Activated naive CD8-positive, alpha-beta T cell treated with anti-CD3 and anti-CD28 coated beads, Interleukin-2, amount 50 U/mL, for 24 hours (primary cell): ENCODE measurements around the gene FOXO4.

ENCODE experiments used
- ATAC-seq: fragments of 150-1000 bp; cut with Tn5 transposase; one replicate; pipeline ENCODE4 v1.10.0; 2021
- DNase-seq: peaks from one replicate; pipeline ENCODE4 v3.0.0; 2021
- H3K27ac Mint-ChIP-seq: one replicate; pipeline ENCODE4 v1.8.0; 2021; ENCODE audit warnings: mild to moderate bottlenecking, mixed read lengths
- H3K27me3 Mint-ChIP-seq: one replicate; pipeline ENCODE4 v1.8.0; 2021; ENCODE audit warnings: mixed read lengths
- H3K36me3 Mint-ChIP-seq: one replicate; pipeline ENCODE4 v1.8.0; 2021; ENCODE audit warnings: low read depth, mixed read lengths
- H3K4me1 Mint-ChIP-seq: one replicate; pipeline ENCODE4 v1.8.0; 2021; ENCODE audit warnings: mixed read lengths
- H3K4me3 Mint-ChIP-seq: one replicate; pipeline ENCODE4 v1.8.0; 2021; ENCODE audit warnings: mild to moderate bottlenecking, moderate library complexity, mixed read lengths
- H3K9me3 Mint-ChIP-seq: one replicate; pipeline ENCODE4 v1.8.0; 2021; ENCODE audit warnings: mixed read lengths

FOXO4 gene

GRCh38 chrX:71082822-71083221 is 12.8 kb upstream of the FOXO4 start:
- H3K4me1 Mint-ChIP-seq: peaks cover 7% of the 10 kb centered on the region
- H3K9me3 Mint-ChIP-seq: no peaks in the 10 kb centered on the region
- ATAC-seq (no peak), DNase-seq (no peak)
- no peak overlapping the region for H3K4me3 Mint-ChIP-seq
- no peak overlapping the region for H3K27ac Mint-ChIP-seq
- H3K36me3 Mint-ChIP-seq: no peaks in the 10 kb centered on the region
- no peaks in the 10 kb centered on the region for H3K27me3 Mint-ChIP-seq

GRCh38 chrX:71085900-71086299 is 9.8 kb upstream of the FOXO4 start:
- Mint-ChIP-seq H3K36me3 (no peaks in the 10 kb centered on the region), H3K27ac (no peak overlapping the region), H3K4me1 (peaks cover 7% of the 10 kb centered on the region), H3K9me3 (no peaks in the 10 kb centered on the region), H3K4me3 (no peak overlapping the region), H3K27me3 (no peaks in the 10 kb centered on the region)
- ATAC-seq (no peak), DNase-seq (no peak)

- Mint-ChIP-seq H3K36me3 (no peaks in the 10 kb centered on the region), H3K4me3 (no peak overlapping the region), H3K4me1 (peaks cover 6% of the 10 kb centered on the region), H3K27ac (no peak overlapping the region), H3K27me3 (no peaks in the 10 kb centered on the region), H3K9me3 (no peaks in the 10 kb centered on the region)
- no peak for ATAC-seq
- no peak for DNase-seq
Measured at GRCh38 chrX:71091263-71091662, 4.4 kb upstream of the FOXO4 start.

GRCh38 chrX:71095033-71095432 is 618 bp upstream of the FOXO4 start:
- no peak for DNase-seq
- Mint-ChIP-seq H3K27ac (peak overlapping the region; percentile 84), H3K27me3 (no peaks in the 10 kb centered on the region), H3K9me3 (no peaks in the 10 kb centered on the region), H3K36me3 (no peaks in the 10 kb centered on the region), H3K4me1 (peaks cover 24% of the 10 kb centered on the region), H3K4me3 (peak overlapping the region; percentile 87)
- no peak for ATAC-seq

- H3K9me3 Mint-ChIP-seq: no peaks in the 10 kb centered on the region
- H3K27me3 Mint-ChIP-seq: no peaks in the 10 kb centered on the region
- H3K27ac Mint-ChIP-seq: peak overlapping the region; percentile 84
- H3K4me1 Mint-ChIP-seq: peaks cover 31% of the 10 kb centered on the region
- no peaks in the 10 kb centered on the region for H3K36me3 Mint-ChIP-seq
- ATAC-seq (peak; percentile 27), DNase-seq (no peak)
- peak overlapping the region; percentile 87 for H3K4me3 Mint-ChIP-seq
Measured at GRCh38 chrX:71095981-71096759, 519 bp downstream of the FOXO4 start.

GRCh38 chrX:71096760-71097032 is 1.0 kb downstream of the FOXO4 start:
- Mint-ChIP-seq H3K36me3 (no peaks in the 10 kb centered on the region), H3K4me3 (peak overlapping the region; percentile 87), H3K27ac (no peak overlapping the region), H3K27me3 (no peaks in the 10 kb centered on the region), H3K9me3 (no peaks in the 10 kb centered on the region), H3K4me1 (peaks cover 37% of the 10 kb centered on the region)
- DNase-seq: no peak
- ATAC-seq: no peak

GRCh38 chrX:71098302-71098701 is 2.7 kb downstream of the FOXO4 start:
- Mint-ChIP-seq H3K27ac (no peak overlapping the region), H3K4me1 (peaks cover 52% of the 10 kb centered on the region), H3K9me3 (no peaks in the 10 kb centered on the region), H3K4me3 (no peak overlapping the region), H3K27me3 (no peaks in the 10 kb centered on the region), H3K36me3 (no peaks in the 10 kb centered on the region)
- peak; percentile 48 for ATAC-seq
- peak; percentile 72 for DNase-seq

- DNase-seq (no peak), ATAC-seq (no peak)
- Mint-ChIP-seq H3K9me3 (no peaks in the 10 kb centered on the region), H3K27ac (no peak overlapping the region), H3K27me3 (no peaks in the 10 kb centered on the region), H3K36me3 (no peaks in the 10 kb centered on the region), H3K4me3 (no peak overlapping the region), H3K4me1 (peaks cover 59% of the 10 kb centered on the region)
Measured at GRCh38 chrX:71098951-71099506, 3.4 kb downstream of the FOXO4 start.

- DNase-seq (no peak), ATAC-seq (no peak)
- peaks cover 2% of the 10 kb centered on the region for H3K36me3 Mint-ChIP-seq
- H3K9me3 Mint-ChIP-seq: no peaks in the 10 kb centered on the region
- H3K4me1 Mint-ChIP-seq: peaks cover 66% of the 10 kb centered on the region
- no peaks in the 10 kb centered on the region for H3K27me3 Mint-ChIP-seq
- no peak overlapping the region for H3K27ac Mint-ChIP-seq
- no peak overlapping the region for H3K4me3 Mint-ChIP-seq
Measured at GRCh38 chrX:71099736-71100135, 4.1 kb downstream of the FOXO4 start.

GRCh38 chrX:71100581-71101505 is 5.2 kb downstream of the FOXO4 start:
- Mint-ChIP-seq H3K4me3 (no peak overlapping the region), H3K27me3 (no peaks in the 10 kb centered on the region), H3K36me3 (peaks cover 7% of the 10 kb centered on the region), H3K9me3 (no peaks in the 10 kb centered on the region), H3K27ac (no peak overlapping the region), H3K4me1 (peaks cover 69% of the 10 kb centered on the region)
- ATAC-seq: no peak
- DNase-seq: no peak

- Mint-ChIP-seq H3K4me1 (peaks cover 80% of the 10 kb centered on the region), H3K27ac (peak overlapping the region; percentile 91), H3K36me3 (peaks cover 19% of the 10 kb centered on the region), H3K4me3 (no peak overlapping the region), H3K9me3 (no peaks in the 10 kb centered on the region), H3K27me3 (no peaks in the 10 kb centered on the region)
- DNase-seq: no peak
- ATAC-seq: no peak
Measured at GRCh38 chrX:71102292-71102691, 6.6 kb downstream of the FOXO4 start.

- peak overlapping the region; percentile 79 for H3K4me3 Mint-ChIP-seq
- DNase-seq (peak; percentile 74), ATAC-seq (peak; percentile 53)
- peaks cover 84% of the 10 kb centered on the region for H3K4me1 Mint-ChIP-seq
- H3K9me3 Mint-ChIP-seq: no peaks in the 10 kb centered on the region
- H3K27me3 Mint-ChIP-seq: no peaks in the 10 kb centered on the region
- H3K36me3 Mint-ChIP-seq: peaks cover 30% of the 10 kb centered on the region
- H3K27ac Mint-ChIP-seq: peak overlapping the region; percentile 91
Measured at GRCh38 chrX:71103110-71103983, 7.7 kb downstream of the FOXO4 start.

- peaks cover 73% of the 10 kb centered on the region for H3K4me1 Mint-ChIP-seq
- H3K9me3 Mint-ChIP-seq: no peaks in the 10 kb centered on the region
- H3K36me3 Mint-ChIP-seq: peaks cover 51% of the 10 kb centered on the region
- no peaks in the 10 kb centered on the region for H3K27me3 Mint-ChIP-seq
- peak overlapping the region; percentile 67 for H3K4me3 Mint-ChIP-seq
- DNase-seq (no peak), ATAC-seq (no peak)
- peak overlapping the region; percentile 78 for H3K27ac Mint-ChIP-seq
Measured at GRCh38 chrX:71105628-71106027, 10.0 kb downstream of the FOXO4 start.

- H3K4me3 Mint-ChIP-seq: peak within 1 kb of the TSS; percentile 99
- peaks cover 66% of the 10 kb centered on the region for H3K4me1 Mint-ChIP-seq
- H3K27ac Mint-ChIP-seq: peak within 1 kb of the TSS; percentile 95
- H3K9me3 Mint-ChIP-seq: no peaks in the 10 kb centered on the region
- peaks cover 59% of the 10 kb centered on the region for H3K36me3 Mint-ChIP-seq
- DNase-seq (no peak), ATAC-seq (peak; percentile 63)
- H3K27me3 Mint-ChIP-seq: no peaks in the 10 kb centered on the region
Measured at GRCh38 chrX:71106427-71106826, 10.8 kb downstream of the FOXO4 start, which contains the start of gene CXorf65. CXorf65 (minus strand) TSS chrX:71106740; CDS start chrX:71106556, 184 bp downstream.
